A549 treated with Hydrocortisone at 1 μM for 4 hours (cell line): ENCODE measurements around the gene SULT1A1. TPM values are rescaled to one million over a fixed set of nuclear protein-coding genes. Genes with fewer than 3 reads are reported as not detected.

Source experiments
- total RNA-seq: library from RNA; stranded (reverse); fragments of 200-300 nt; extraction: Qiagen RNA extraction; gene quantifications from 5 replicates; pipeline ENCODE4 v1.2.3, GENCODE V29; 2022

The SULT1A1 gene
- 5.2 to 6.5 TPM (median 6.0 TPM) in 5 replicates for total RNA-seq

GRCh38 chr16:28609631-28610594 is at the start of gene SULT1A1:
Gene SULT1A1, minus strand, starts transcription at chr16:28610044. Its CDS starts 1,189 bp downstream, at chr16:28608855.

GRCh38 chr16:28637765-28638164 is 27.9 kb upstream of the SULT1A1 start, which contains the start of gene NPIPB8:
Gene NPIPB8, plus strand, starts transcription at chr16:28638065. Its CDS starts 296 bp downstream, at chr16:28638361.

GRCh38 chr16:28596840-28597691 is 12.8 kb downstream of the SULT1A1 start, which contains the start of gene SULT1A2:
Gene SULT1A2, minus strand, starts transcription at chr16:28597050. Its CDS starts 1,120 bp downstream, at chr16:28595930.

Other genes starting within 250 kb of the SULT1A1 start
- 1.6 to 2.3 TPM (median 1.9 TPM) in 5 replicates for gene NPIPB6, start 246.5 kb downstream of the SULT1A1 start, total RNA-seq
- 68.3 to 86.2 TPM (median 73.4 TPM) in 5 replicates for gene EIF3CL, start 206.2 kb downstream of the SULT1A1 start, total RNA-seq
- 0.17 to 0.46 TPM (median 0.25 TPM) in 4 of 5 replicates, not detected in the other for gene NPIPB7, start 137.7 kb downstream of the SULT1A1 start, total RNA-seq
- 24.1 to 38.1 TPM (median 32.8 TPM) in 5 replicates for gene CLN3, start 118.0 kb downstream of the SULT1A1 start, total RNA-seq
- gene APOBR, start 115.4 kb downstream of the SULT1A1 start, total RNA-seq: 0.05 to 0.09 TPM (median 0.06 TPM) in 5 replicates
- not detected in 5 replicates for gene IL27, start 103.2 kb downstream of the SULT1A1 start, total RNA-seq
- gene NUPR1, start 71.1 kb downstream of the SULT1A1 start, total RNA-seq: 8.6 to 24.3 TPM (median 16.1 TPM) in 5 replicates
- gene SGF29, start 56.1 kb downstream of the SULT1A1 start, total RNA-seq: 20.5 to 24.3 TPM (median 22.4 TPM) in 5 replicates
- gene SULT1A2, start 13.0 kb downstream of the SULT1A1 start, total RNA-seq: 0.06 to 0.12 TPM (median 0.07 TPM) in 4 of 5 replicates, not detected in the other
- gene NPIPB8, start 28.0 kb upstream of the SULT1A1 start, total RNA-seq: 0.62 TPM in 1 of 5 replicates, not detected in the others
- 231 to 365 TPM (median 342 TPM) in 5 replicates for gene EIF3C, start 101.4 kb upstream of the SULT1A1 start, total RNA-seq
- 1.1 to 2.0 TPM (median 1.7 TPM) in 5 replicates for gene NPIPB9, start 141.7 kb upstream of the SULT1A1 start, total RNA-seq
- gene ATXN2L, start 213.0 kb upstream of the SULT1A1 start, total RNA-seq: 102 to 127 TPM (median 120 TPM) in 5 replicates
- 239 to 307 TPM (median 280 TPM) in 5 replicates for gene TUFM, start 236.3 kb upstream of the SULT1A1 start, total RNA-seq